Ovary (tissue), 3 donors: ENCODE results near the gene SLC52A3.

Source experiments
- CTCF ChIP-seq, 3 donors: fragments of 450-650 bp in 2 of 3; fragments of 200-600 bp in 1 of 3; IDR thresholded peaks; one replicate each; pipeline versions ENCODE4 v1.5.1 to v1.8.0; 2016 to 2022; ENCODE audit warnings: antibody characterized with exemption in 3 of 3, mild to moderate bottlenecking in 1 of 3
- POLR2A ChIP-seq: fragments of 450-650 bp; IDR thresholded peaks from one replicate; pipeline ENCODE4 v1.6.1; 2017; ENCODE audit warnings: antibody characterized with exemption, mild to moderate bottlenecking, moderate library complexity
- donor health status: DM: no; HTN: no; CAD: no.

GRCh38 chr20:721876-722275, 46.4 kb downstream of the SLC52A3 start:
- TF ChIP-seq POLR2A (no peak), CTCF (IDR thresholded peaks at IDR 0.05) (no peak)
